Omental fat pad (tissue), 4 donors: ENCODE results near the gene LHFPL6. TPM values are rescaled to one million over a fixed set of nuclear protein-coding genes. Genes with fewer than 3 reads are reported as not detected.

Source experiments
- ATAC-seq: fragments of 150-250 bp; one replicate; pipeline ENCODE4 v1.9.1; 2016; ENCODE audit warnings: mild to moderate bottlenecking, moderate library complexity; ENCODE audit not compliant: low FRiP score
- DNase-seq: peaks from one replicate; pipeline ENCODE4 v3.0.0-alpha.2; 2019; ENCODE audit warnings: low spot score
- CTCF ChIP-seq, 3 donors: fragments of 450-650 bp; IDR thresholded peaks; one replicate each; pipeline ENCODE4 v1.5.1; 2016 to 2017; ENCODE audit warnings: antibody characterized with exemption in 3 of 3, mild to moderate bottlenecking in 3 of 3, moderate library complexity in 2 of 3
- total RNA-seq, 4 donors: library from RNA; depleted of rRNA; stranded (reverse); fragments of >200 nt; gene quantifications; one replicate each; pipeline ENCODE4 v1.1.0, GENCODE V29; 2016

Gene LHFPL6
- total RNA-seq, 4 donors from 2014 or later: 66.1 to 208 (median 109) TPM

DNA sequence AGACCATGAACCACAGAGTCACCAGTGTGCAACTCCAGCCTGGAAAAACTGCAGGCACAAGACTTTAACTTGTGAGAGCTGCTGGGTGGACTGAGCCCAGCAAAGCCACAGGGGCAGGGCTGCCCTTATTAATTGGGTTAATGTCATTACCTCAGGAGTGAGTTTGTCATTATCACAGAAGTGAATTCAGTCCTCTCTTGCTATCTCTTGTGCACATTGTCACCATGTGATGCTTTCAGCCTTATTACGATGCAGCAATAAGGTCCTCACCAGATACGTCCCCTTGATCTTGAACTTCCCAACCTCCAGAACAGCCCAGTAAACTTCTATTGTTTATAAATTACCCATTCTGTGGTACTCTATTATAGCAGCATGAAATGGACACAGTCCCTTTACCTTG lies 158.1 kb downstream of the LHFPL6 start:
- no peak for DNase-seq
- no peak for TF ChIP-seq CTCF (IDR thresholded peaks at IDR 0.05)
- ATAC-seq: no peak

DNA sequence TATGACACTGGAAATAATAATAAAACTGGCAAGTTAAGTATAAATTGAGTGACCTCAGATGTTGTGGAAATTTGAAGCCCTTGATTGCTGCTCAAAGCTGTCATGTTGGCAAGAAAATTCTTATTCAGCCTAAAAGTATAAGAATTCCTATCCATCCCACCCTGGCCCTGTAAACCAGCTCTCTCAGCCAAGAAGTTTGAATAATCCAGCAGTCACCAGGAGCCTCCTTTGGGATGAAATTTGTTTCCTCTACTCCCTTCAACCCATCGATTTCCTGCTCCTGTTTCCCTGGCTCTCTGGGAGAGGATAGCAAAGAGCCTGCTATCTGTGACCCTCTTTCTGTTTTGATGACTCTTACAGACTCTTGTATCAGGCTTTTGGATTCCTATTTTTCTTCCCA lies 169.3 kb downstream of the LHFPL6 start:
- DNase-seq (no peak), ATAC-seq (no peak)
- no peak for TF ChIP-seq CTCF (IDR thresholded peaks at IDR 0.05)

GRCh38 chr13:39432196-39432595 lies 170.8 kb downstream of the LHFPL6 start:
- DNase-seq (no peak), ATAC-seq (no peak)
- no peak for TF ChIP-seq CTCF (IDR thresholded peaks at IDR 0.05)

DNA sequence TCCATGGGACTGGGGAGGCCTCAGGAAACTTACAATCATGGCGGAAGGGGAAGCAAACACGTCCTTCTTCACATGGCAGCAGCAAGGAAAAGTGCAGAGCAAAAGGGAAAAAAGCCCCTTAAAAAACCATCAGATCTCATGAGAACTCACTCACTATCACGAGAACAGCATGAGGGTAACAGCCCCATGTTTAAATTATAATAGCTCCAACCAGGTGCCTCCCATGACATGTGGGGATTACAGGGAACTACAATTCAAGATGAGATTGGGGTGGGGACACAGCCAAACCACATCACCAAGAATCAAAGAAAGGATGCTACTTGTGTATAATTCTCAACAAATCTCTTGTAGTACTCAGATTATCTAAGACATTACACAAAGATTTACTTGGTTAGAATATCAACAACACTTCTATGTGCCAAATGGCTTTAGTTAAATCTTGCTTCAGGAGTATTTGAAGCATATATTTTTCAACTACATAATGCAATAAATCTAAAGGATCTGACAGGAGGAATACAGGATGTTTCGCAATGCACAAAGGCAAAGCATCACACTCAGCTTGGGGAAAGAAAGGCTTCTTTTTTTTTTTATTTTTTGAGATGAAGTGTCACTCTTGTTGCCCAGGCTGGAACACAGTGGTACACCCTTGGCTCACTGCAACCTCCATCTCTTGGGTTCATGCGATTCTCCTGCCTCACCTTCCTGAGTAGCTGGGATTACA lies 180.0 kb downstream of the LHFPL6 start:
- TF ChIP-seq CTCF (IDR thresholded peaks at IDR 0.05): no peak
- ATAC-seq: no peak

GRCh38 chr13:39419876-39420275 lies 183.1 kb downstream of the LHFPL6 start:
- no peak for ATAC-seq
- DNase-seq: no peak
- TF ChIP-seq CTCF (IDR thresholded peaks at IDR 0.05): no peak

More for the DNA sequence above, 180.0 kb downstream of the LHFPL6 start:
- no peak for DNase-seq

- ATAC-seq (no peak), DNase-seq (no peak)
- no peak for TF ChIP-seq CTCF (IDR thresholded peaks at IDR 0.05)
Measured at GRCh38 chr13:39419068-39419467, 183.9 kb downstream of the LHFPL6 start.

DNA sequence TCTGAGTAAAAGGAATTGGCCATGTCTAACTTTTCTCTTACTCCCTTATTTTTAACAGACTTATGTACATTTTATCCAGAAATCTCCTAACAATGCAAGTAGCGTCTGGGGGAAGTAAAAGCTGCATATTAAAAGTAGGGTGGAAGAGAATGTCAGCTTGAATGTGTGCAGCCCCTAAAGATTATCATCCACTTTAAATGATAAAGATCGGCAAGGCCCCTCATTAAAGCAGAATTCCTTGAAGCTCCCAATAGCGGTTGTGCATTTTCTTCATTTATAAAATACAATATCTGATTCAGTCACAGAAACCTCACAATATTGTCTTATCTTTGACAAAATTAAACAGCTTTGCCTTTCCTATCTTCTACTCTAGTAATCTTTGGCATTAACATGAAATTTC lies 184.6 kb downstream of the LHFPL6 start:
- ATAC-seq: no peak
- TF ChIP-seq CTCF (IDR thresholded peaks at IDR 0.05): no peak
- no peak for DNase-seq
